NCI-H69 (cell line): ENCODE results near the gene DDX1.
"Not testable (repeated sequence)": the region's sequence is repeated elsewhere in the genome, so short reads cannot be mapped to it uniquely, and the experiment has no call there.

Experiments
- DNase-seq: peaks from one replicate; lab custom pipeline; 2025; lab: John Stamatoyannopoulos, UW

DDX1 gene

GRCh38 chr2:15677141-15677843 is 85.6 kb downstream of the DDX1 start:
- no peak for DNase-seq

- no peak for DNase-seq
These were observed 86.7 kb downstream of the DDX1 start for GRCh38 chr2:15678346-15678745.

GRCh38 chr2:15678909-15679308 is 87.2 kb downstream of the DDX1 start:
- no peak for DNase-seq

GRCh38 chr2:15679386-15679924 is 87.8 kb downstream of the DDX1 start:
- no peak for DNase-seq

- DNase-seq, result not testable (repeated sequence)
These were observed 88.5 kb downstream of the DDX1 start for GRCh38 chr2:15680132-15680531.
